Caco-2 (cell line): ENCODE results near the gene EPM2A. TPM values are rescaled to one million over a fixed set of nuclear protein-coding genes. Genes with fewer than 3 reads are reported as not detected.

Experiments
- BruUV-seq: library from RNA; stranded (reverse); fragments of 400-500 nt; replicated peaks from 2 replicates; lab custom pipeline; 2021; lab: Mats Ljungman, UMichigan
- CTCF ChIA-PET: fragments of 300-600 bp; sonication (Branson Sonifier 250); formaldehyde crosslinking; loops from one replicate; lab custom pipeline; 2022; ENCODE audit warnings: antibody characterized with exemption; lab: Charles Lee
- POLR2A ChIA-PET: fragments of 300-600 bp; sonication (Branson Sonifier 250); formaldehyde crosslinking; loops from one replicate; lab custom pipeline; 2022; ENCODE audit warnings: antibody characterized with exemption; lab: Charles Lee
- DNase-seq, 2 experiments: peaks; one replicate each; pipeline versions ENCODE4 v3.0.0 to v3.0.0-alpha.2; 2020 to 2022
- H3K27me3 ChIP-seq: replicated peaks from 2 replicates; pipeline ENCODE4 v1.6.0; 2011; ENCODE audit warnings: low read length; ENCODE audit not compliant: control insufficient read depth, insufficient read depth
- H3K36me3 ChIP-seq: 2 replicates; pipeline ENCODE4 v1.5.1; 2011; ENCODE audit warnings: low read length; ENCODE audit not compliant: control insufficient read depth, insufficient read depth
- H3K4me1 ChIP-seq: fragments of 250-450 bp; sonication (Bioruptor Pico); 2 replicates; pipeline ENCODE4 v1.5.1; 2020; ENCODE audit warnings: mild to moderate bottlenecking
- H3K4me3 ChIP-seq: 2 replicates; pipeline ENCODE4 v1.5.1; 2011; ENCODE audit warnings: low read depth, mild to moderate bottlenecking, control low read depth, low read length
- H3K9me3 ChIP-seq: fragments of 250-450 bp; sonication (Bioruptor Pico); 2 replicates; pipeline ENCODE4 v1.5.1; 2020; ENCODE audit warnings: mild to moderate bottlenecking, moderate library complexity
- H3K27ac Mint-ChIP-seq: one replicate; pipeline ENCODE4 v1.8.0; 2022; ENCODE audit warnings: mixed read lengths; ENCODE audit not compliant: unreplicated experiment
- H3K27me3 Mint-ChIP-seq: one replicate; pipeline ENCODE4 v1.8.0; 2022; ENCODE audit warnings: mixed read lengths; ENCODE audit not compliant: insufficient read depth, unreplicated experiment
- H3K36me3 Mint-ChIP-seq: one replicate; pipeline ENCODE4 v1.8.0; 2022; ENCODE audit warnings: mild to moderate bottlenecking, mixed read lengths; ENCODE audit not compliant: insufficient read depth, unreplicated experiment
- H3K4me1 Mint-ChIP-seq: one replicate; pipeline ENCODE4 v1.8.0; 2022; ENCODE audit warnings: low read depth, mixed read lengths; ENCODE audit not compliant: unreplicated experiment
- H3K4me3 Mint-ChIP-seq: one replicate; pipeline ENCODE4 v1.8.0; 2022; ENCODE audit warnings: mild to moderate bottlenecking, moderate library complexity, mixed read lengths; ENCODE audit not compliant: unreplicated experiment
- H3K9me3 Mint-ChIP-seq: one replicate; pipeline ENCODE4 v1.8.0; 2022; ENCODE audit warnings: mixed read lengths; ENCODE audit not compliant: unreplicated experiment
- CTCF ChIP-seq, 2 experiments: fragments of 200-600 bp in 1 of 2; IDR thresholded peaks; 1 replicate in 1 of 2; 2 replicates in 1 of 2; pipeline versions ENCODE4 v1.5.1 to v1.8.0; 2011 to 2022; ENCODE audit warnings: antibody characterized with exemption in 1 of 2, control low read depth in 1 of 2, inconsistent platforms in 1 of 2, low read depth in 1 of 2, low read length in 1 of 2, mild to moderate bottlenecking in 1 of 2, moderate library complexity in 1 of 2; ENCODE audit not compliant: insufficient read depth in 1 of 2, severe bottlenecking in 1 of 2, unreplicated experiment in 1 of 2
- intact Hi-C: fragments of 100-400 bp; cut with micrococcal nuclease; formaldehyde crosslinking; loops from one replicate; pipeline ENCODE4 v1.10.0; 2022; ENCODE audit not compliant: unreplicated experiment
- total RNA-seq: library from RNA; stranded (reverse); gene quantifications from 2 replicates; pipeline ENCODE4 v1.2.3, GENCODE V29; 2022

The EPM2A gene
- total RNA-seq, 1 experiment from 2014 or later, result 6.9 TPM

- Mint-ChIP-seq H3K27ac (no peak overlapping the region), H3K4me3 (no peak overlapping the region), H3K4me1 (no peaks in the 10 kb centered on the region), H3K27me3 (no peaks in the 10 kb centered on the region), H3K9me3 (peaks cover 11% of the 10 kb centered on the region), H3K36me3 (no peaks in the 10 kb centered on the region)
- Histone ChIP-seq H3K36me3 (no peaks in the 10 kb centered on the region), H3K4me1 (no peaks in the 10 kb centered on the region), H3K9me3 (0 out of 2 replicates have a peak, but pooled peaks cover 2% of the 10 kb centered on the region), H3K27me3 (no peaks in the 10 kb centered on the region), H3K4me3 (no peak overlapping the region)
- no peak for TF ChIP-seq CTCF (IDR thresholded peaks at IDR 0.05; ENCODE audit: insufficient read depth in 1 of 2, low read depth in 1 of 2, low read length in 1 of 2, severe bottlenecking in 1 of 2, unreplicated experiment in 1 of 2)
- BruUV-seq, result no TSS peak
- no peak for DNase-seq
- ChIA-PET CTCF (no interaction called here), POLR2A (no interaction called here)
- intact Hi-C loops, result no loop called here
Measured at GRCh38 chr6:145694083-145694737, 41.1 kb downstream of the EPM2A start.

- Mint-ChIP-seq H3K4me3 (no peak overlapping the region), H3K36me3 (no peaks in the 10 kb centered on the region), H3K27me3 (no peaks in the 10 kb centered on the region), H3K9me3 (peaks cover 10% of the 10 kb centered on the region), H3K27ac (no peak overlapping the region), H3K4me1 (no peaks in the 10 kb centered on the region)
- DNase-seq, result no peak
- no peak for TF ChIP-seq CTCF (IDR thresholded peaks at IDR 0.05; ENCODE audit: insufficient read depth in 1 of 2, low read depth in 1 of 2, low read length in 1 of 2, severe bottlenecking in 1 of 2, unreplicated experiment in 1 of 2)
- H3K4me1 ChIP-seq, result no peaks in the 10 kb centered on the region
- H3K9me3 ChIP-seq, result 0 out of 2 replicates have a peak, but pooled peaks cover 2% of the 10 kb centered on the region
- no peaks in the 10 kb centered on the region for H3K36me3 ChIP-seq
- CTCF ChIA-PET, result no interaction called here
- BruUV-seq, result no TSS peak
- POLR2A ChIA-PET, result no interaction called here
- H3K4me3 ChIP-seq, result no peak overlapping the region
- intact Hi-C loops, result no loop called here
- no peaks in the 10 kb centered on the region for H3K27me3 ChIP-seq
Measured at GRCh38 chr6:145690969-145691368, 44.4 kb downstream of the EPM2A start.

GRCh38 chr6:145689529-145689928 lies 45.8 kb downstream of the EPM2A start:
- intact Hi-C loops, result no loop called here
- ChIA-PET CTCF (no interaction called here), POLR2A (no interaction called here)
- H3K4me3 ChIP-seq, result no peak overlapping the region
- Mint-ChIP-seq H3K27ac (no peak overlapping the region), H3K36me3 (no peaks in the 10 kb centered on the region), H3K4me1 (no peaks in the 10 kb centered on the region), H3K9me3 (peaks cover 10% of the 10 kb centered on the region), H3K4me3 (no peak overlapping the region), H3K27me3 (no peaks in the 10 kb centered on the region)
- no TSS peak for BruUV-seq
- no peaks in the 10 kb centered on the region for H3K4me1 ChIP-seq
- no peak for DNase-seq
- no peak for TF ChIP-seq CTCF (IDR thresholded peaks at IDR 0.05; ENCODE audit: insufficient read depth in 1 of 2, low read depth in 1 of 2, low read length in 1 of 2, severe bottlenecking in 1 of 2, unreplicated experiment in 1 of 2)
- no peaks in the 10 kb centered on the region for H3K27me3 ChIP-seq
- 0 out of 2 replicates have a peak, but pooled peaks cover 2% of the 10 kb centered on the region for H3K9me3 ChIP-seq
- no peaks in the 10 kb centered on the region for H3K36me3 ChIP-seq
